OCI-LY3 (cell line): Measurements from ENCODE around the gene VMO1.

Source experiments
- CTCF ChIP-seq: fragments of 200-600, 300-600 bp; sonication (generic); IDR thresholded peaks from 2 replicates; pipeline ENCODE4 v1.5.1; 2014; ENCODE audit warnings: antibody characterized with exemption, low read length, low read depth
- EZH2phosphoT487 ChIP-seq: fragments of 200-600 bp; shearing (Covaris generic); IDR thresholded peaks from 2 replicates; pipeline ENCODE4 v1.6.1; 2018; ENCODE audit warnings: antibody characterized with exemption, mixed run types, low read depth

GRCh38 chr17:4764595-4764994, 21.6 kb downstream of the VMO1 start:
- TF ChIP-seq EZH2phosphoT487: no peak
- TF ChIP-seq CTCF: no peak
